ENCODE data around the gene SEMA5B.

DNA sequence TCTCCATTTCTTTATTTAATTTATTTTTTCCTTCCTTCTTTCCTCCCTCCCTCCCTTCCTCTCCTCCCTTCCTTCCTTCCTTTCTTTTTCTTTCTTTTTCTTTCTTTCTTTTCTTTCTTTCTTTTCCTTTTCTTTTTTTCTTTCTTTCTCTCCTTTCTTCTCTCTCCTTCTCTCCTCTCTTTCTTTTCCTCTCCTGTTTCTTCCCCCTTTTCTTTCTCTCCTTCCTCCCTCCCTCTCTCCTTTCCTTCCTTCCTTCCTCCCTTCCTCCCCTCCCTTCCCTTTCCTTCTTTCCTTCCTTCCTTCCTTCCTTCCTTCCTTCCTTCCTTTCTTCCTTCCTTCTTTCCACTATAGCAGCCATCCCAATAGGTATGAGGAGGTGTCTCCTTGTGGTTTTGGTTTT lies 32.5 kb upstream of the SEMA5B start:
- TF ChIP-seq, protein P1, sequence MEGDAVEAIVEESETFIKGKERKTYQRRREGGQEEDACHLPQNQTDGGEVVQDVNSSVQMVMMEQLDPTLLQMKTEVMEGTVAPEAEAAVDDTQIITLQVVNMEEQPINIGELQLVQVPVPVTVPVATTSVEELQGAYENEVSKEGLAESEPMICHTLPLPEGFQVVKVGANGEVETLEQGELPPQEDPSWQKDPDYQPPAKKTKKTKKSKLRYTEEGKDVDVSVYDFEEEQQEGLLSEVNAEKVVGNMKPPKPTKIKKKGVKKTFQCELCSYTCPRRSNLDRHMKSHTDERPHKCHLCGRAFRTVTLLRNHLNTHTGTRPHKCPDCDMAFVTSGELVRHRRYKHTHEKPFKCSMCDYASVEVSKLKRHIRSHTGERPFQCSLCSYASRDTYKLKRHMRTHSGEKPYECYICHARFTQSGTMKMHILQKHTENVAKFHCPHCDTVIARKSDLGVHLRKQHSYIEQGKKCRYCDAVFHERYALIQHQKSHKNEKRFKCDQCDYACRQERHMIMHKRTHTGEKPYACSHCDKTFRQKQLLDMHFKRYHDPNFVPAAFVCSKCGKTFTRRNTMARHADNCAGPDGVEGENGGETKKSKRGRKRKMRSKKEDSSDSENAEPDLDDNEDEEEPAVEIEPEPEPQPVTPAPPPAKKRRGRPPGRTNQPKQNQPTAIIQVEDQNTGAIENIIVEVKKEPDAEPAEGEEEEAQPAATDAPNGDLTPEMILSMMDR (optimal IDR thresholded peaks at IDR 0.05 in 1 of 3, IDR thresholded peaks at IDR 0.05 in 1 of 3, conservative IDR thresholded peaks at IDR 0.05 in 1 of 3; ENCODE audit: extremely low read depth in 1 of 3, insufficient read depth in 2 of 3, low read length in 3 of 3), result no peak
- TF ChIP-seq EZH2 (IDR thresholded peaks at IDR 0.05; ENCODE audit: low read length), result no peak
